Vagina (tissue), 2 donors: ENCODE measurements around the gene PIGN. TPM values are rescaled to one million over a fixed set of nuclear protein-coding genes. Genes with fewer than 3 reads are reported as not detected.

ENCODE experiments used
- DNase-seq, 2 donors: peaks; one replicate each; pipeline ENCODE4 v3.0.0-alpha.2; 2017; ENCODE audit errors: extremely low spot score in 2 of 2
- H3K27ac ChIP-seq: fragments of 200-600 bp; sonication (generic); one replicate; pipeline ENCODE4 v1.5.1; 2019
- H3K27me3 ChIP-seq: fragments of 200-600 bp; sonication (generic); one replicate; pipeline ENCODE4 v1.5.1; 2019
- H3K36me3 ChIP-seq, 2 donors: fragments of 200-600 bp; sonication (generic); one replicate each; pipeline ENCODE4 v1.5.1; 2017 to 2019
- H3K4me1 ChIP-seq: fragments of 200-600 bp; sonication (generic); one replicate; pipeline ENCODE4 v1.5.1; 2019
- H3K4me3 ChIP-seq, 2 donors: fragments of 200-600 bp; sonication (generic); 1 replicate in 1 of 2; 2 replicates in 1 of 2; pipeline ENCODE4 v1.5.1; 2016 to 2019
- H3K9me3 ChIP-seq: fragments of 200-600 bp; sonication (generic); one replicate; pipeline ENCODE4 v1.5.1; 2019
- POLR2A ChIP-seq, 2 donors: fragments of 450-650 bp; IDR thresholded peaks; one replicate each; pipeline ENCODE4 v1.6.1; 2017; ENCODE audit warnings: antibody characterized with exemption in 2 of 2, mild to moderate bottlenecking in 2 of 2, moderate library complexity in 2 of 2
- POLR2AphosphoS5 ChIP-seq, 2 donors: sonication (generic); formaldehyde crosslinking; IDR thresholded peaks; one replicate each; pipeline ENCODE4 v1.9.0; 2017; ENCODE audit warnings: antibody characterized with exemption in 2 of 2, mild to moderate bottlenecking in 2 of 2, low read depth in 1 of 2; ENCODE audit not compliant: insufficient read depth in 1 of 2
- intact Hi-C: fragments of 100-400 bp; cut with DNase I; formaldehyde crosslinking; loops from one replicate; pipeline ENCODE4 v1.15.1; 2023
- total RNA-seq: library from RNA; depleted of rRNA; stranded (reverse); fragments of >200 nt; gene quantifications from one replicate; pipeline ENCODE4 v1.2.3, GENCODE V29; 2016
- TF ChIP-seq, protein P1 (sequence below), 3 experiments: fragments of 450-650 bp in 2 of 3; fragments of 200-600 bp in 1 of 3; sonication (generic) in 1 of 3; IDR thresholded peaks; one replicate each; pipeline ENCODE4 v1.5.1; 2017 to 2019; ENCODE audit warnings: antibody characterized with exemption in 3 of 3, mild to moderate bottlenecking in 2 of 3, moderate library complexity in 2 of 3

Gene PIGN, protein sequence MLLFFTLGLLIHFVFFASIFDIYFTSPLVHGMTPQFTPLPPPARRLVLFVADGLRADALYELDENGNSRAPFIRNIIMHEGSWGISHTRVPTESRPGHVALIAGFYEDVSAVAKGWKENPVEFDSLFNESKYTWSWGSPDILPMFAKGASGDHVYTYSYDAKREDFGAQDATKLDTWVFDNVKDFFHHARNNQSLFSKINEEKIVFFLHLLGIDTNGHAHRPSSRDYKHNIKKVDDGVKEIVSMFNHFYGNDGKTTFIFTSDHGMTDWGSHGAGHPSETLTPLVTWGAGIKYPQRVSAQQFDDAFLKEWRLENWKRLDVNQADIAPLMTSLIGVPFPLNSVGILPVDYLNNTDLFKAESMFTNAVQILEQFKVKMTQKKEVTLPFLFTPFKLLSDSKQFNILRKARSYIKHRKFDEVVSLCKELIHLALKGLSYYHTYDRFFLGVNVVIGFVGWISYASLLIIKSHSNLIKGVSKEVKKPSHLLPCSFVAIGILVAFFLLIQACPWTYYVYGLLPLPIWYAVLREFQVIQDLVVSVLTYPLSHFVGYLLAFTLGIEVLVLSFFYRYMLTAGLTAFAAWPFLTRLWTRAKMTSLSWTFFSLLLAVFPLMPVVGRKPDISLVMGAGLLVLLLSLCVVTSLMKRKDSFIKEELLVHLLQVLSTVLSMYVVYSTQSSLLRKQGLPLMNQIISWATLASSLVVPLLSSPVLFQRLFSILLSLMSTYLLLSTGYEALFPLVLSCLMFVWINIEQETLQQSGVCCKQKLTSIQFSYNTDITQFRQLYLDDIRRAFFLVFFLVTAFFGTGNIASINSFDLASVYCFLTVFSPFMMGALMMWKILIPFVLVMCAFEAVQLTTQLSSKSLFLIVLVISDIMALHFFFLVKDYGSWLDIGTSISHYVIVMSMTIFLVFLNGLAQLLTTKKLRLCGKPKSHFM
- 34.4 TPM for total RNA-seq

GRCh38 chr18:62186774-62187542, at the start of gene PIGN, which contains the start of gene RELCH:
PIGN (minus strand) TSS chr18:62187056; CDS start chr18:62161353, 25,703 bp downstream.
RELCH (plus strand) TSS chr18:62187255; CDS start chr18:62187506, 251 bp downstream.
- Histone ChIP-seq H3K4me1 (peaks cover 53% of the 10 kb centered on the region), H3K27ac (peak within 1 kb of the TSS; percentile 78), H3K36me3 (no peaks in the 10 kb centered on the region), H3K9me3 (no peaks in the 10 kb centered on the region), H3K4me3 (peak within 1 kb of the TSS; percentile 82 to 100), H3K27me3 (no peaks in the 10 kb centered on the region)
- TF ChIP-seq POLR2AphosphoS5 (IDR thresholded peaks at IDR 0.05; ENCODE audit: insufficient read depth in 1 of 2, low read depth in 1 of 2) (peak in 1 of 2 donors; percentile 86), POLR2A (IDR thresholded peaks at IDR 0.05) (peak in 1 of 2 donors; percentile 65)
- TF ChIP-seq, protein P1, sequence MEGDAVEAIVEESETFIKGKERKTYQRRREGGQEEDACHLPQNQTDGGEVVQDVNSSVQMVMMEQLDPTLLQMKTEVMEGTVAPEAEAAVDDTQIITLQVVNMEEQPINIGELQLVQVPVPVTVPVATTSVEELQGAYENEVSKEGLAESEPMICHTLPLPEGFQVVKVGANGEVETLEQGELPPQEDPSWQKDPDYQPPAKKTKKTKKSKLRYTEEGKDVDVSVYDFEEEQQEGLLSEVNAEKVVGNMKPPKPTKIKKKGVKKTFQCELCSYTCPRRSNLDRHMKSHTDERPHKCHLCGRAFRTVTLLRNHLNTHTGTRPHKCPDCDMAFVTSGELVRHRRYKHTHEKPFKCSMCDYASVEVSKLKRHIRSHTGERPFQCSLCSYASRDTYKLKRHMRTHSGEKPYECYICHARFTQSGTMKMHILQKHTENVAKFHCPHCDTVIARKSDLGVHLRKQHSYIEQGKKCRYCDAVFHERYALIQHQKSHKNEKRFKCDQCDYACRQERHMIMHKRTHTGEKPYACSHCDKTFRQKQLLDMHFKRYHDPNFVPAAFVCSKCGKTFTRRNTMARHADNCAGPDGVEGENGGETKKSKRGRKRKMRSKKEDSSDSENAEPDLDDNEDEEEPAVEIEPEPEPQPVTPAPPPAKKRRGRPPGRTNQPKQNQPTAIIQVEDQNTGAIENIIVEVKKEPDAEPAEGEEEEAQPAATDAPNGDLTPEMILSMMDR (IDR thresholded peaks at IDR 0.05): no peak
- peak; percentile 98 to 99 for DNase-seq
- intact Hi-C loops: no loop called here

DNA sequence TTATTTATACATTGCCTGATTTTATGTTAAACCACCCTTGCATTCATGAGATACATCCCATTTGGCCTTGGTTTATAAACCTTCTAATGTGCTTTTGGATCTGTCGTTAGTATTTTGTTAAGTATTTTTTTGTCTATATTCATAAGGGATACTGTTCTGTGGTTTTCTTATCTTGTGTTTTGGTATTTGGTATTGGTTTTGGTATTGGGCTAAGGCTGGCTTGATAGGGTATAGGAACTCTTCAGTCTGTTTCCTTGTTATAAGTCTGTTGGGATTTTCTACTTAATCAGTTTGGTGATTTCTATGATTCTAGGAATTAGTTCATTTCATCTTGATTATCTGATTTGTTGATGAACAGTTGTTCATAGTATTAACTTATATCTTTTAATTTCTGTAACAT, 49.4 kb upstream of the PIGN start:
- H3K9me3 ChIP-seq: no peaks in the 10 kb centered on the region
- H3K4me3 ChIP-seq: no peak overlapping the region
- no peaks in the 10 kb centered on the region for H3K4me1 ChIP-seq
- TF ChIP-seq, protein P1 (IDR thresholded peaks at IDR 0.05): no peak
- TF ChIP-seq POLR2AphosphoS5 (IDR thresholded peaks at IDR 0.05; ENCODE audit: insufficient read depth in 1 of 2, low read depth in 1 of 2) (no peak), POLR2A (IDR thresholded peaks at IDR 0.05) (no peak)
- intact Hi-C loops: no loop called here
- no peaks in the 10 kb centered on the region for H3K27me3 ChIP-seq
- H3K36me3 ChIP-seq: peaks cover 0 to 19% of the 10 kb centered on the region in 2 donors
- DNase-seq: no peak
- no peak overlapping the region for H3K27ac ChIP-seq

DNA sequence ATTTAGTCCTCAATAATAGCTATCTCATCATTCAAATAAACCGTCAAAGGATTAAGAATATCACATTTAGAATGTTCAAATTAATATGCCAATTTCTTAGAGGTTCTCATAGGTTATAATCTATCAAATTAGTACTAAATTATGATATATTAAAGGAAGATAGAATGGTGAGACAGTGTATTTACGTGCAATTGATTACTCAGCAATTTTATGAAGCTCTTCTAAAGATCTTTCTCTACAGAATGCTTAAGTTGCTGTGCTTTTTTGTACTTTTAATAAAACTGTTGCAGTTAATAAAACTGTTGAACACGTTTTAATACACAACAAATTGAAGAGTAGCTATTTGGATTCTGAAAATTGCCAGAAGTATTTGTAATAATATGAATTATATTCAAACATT, 39.2 kb upstream of the PIGN start:
- H3K4me1 ChIP-seq: no peaks in the 10 kb centered on the region
- no peaks in the 10 kb centered on the region for H3K27me3 ChIP-seq
- peaks cover 8% of the 10 kb centered on the region for H3K9me3 ChIP-seq
- TF ChIP-seq, protein P1 (IDR thresholded peaks at IDR 0.05): no peak
- TF ChIP-seq POLR2AphosphoS5 (IDR thresholded peaks at IDR 0.05; ENCODE audit: insufficient read depth in 1 of 2, low read depth in 1 of 2): no peak
- TF ChIP-seq POLR2A (IDR thresholded peaks at IDR 0.05): no peak
- intact Hi-C loops: no loop called here
- H3K4me3 ChIP-seq: no peak overlapping the region
- no peak for DNase-seq
- peaks cover 0 to 61% of the 10 kb centered on the region in 2 donors for H3K36me3 ChIP-seq
- H3K27ac ChIP-seq: no peak overlapping the region

DNA sequence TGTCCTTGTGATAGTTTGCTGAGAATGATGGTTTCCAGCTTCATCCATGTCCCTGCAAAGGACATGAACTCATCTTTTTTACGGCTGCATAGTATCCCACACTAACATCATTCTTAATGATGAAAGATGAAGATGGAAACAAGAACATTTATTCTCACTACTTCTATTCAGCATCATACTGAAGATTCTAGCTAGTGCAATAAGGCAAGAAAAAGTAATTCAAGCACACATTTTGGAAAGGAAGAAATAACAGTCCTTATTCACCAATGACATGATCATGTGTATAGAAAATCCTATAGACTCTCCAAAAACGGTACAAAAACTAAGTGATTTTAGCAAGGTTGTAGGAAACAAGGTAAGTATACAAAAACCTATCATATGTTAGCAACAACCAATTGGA, 37.4 kb upstream of the PIGN start:
- TF ChIP-seq, protein P1 (IDR thresholded peaks at IDR 0.05): no peak
- TF ChIP-seq POLR2AphosphoS5 (IDR thresholded peaks at IDR 0.05; ENCODE audit: insufficient read depth in 1 of 2, low read depth in 1 of 2) (no peak), POLR2A (IDR thresholded peaks at IDR 0.05) (no peak)
- Histone ChIP-seq H3K27me3 (no peaks in the 10 kb centered on the region), H3K9me3 (peaks cover 8% of the 10 kb centered on the region), H3K4me1 (no peaks in the 10 kb centered on the region), H3K36me3 (peaks cover 0 to 56% of the 10 kb centered on the region in 2 donors), H3K4me3 (no peak overlapping the region), H3K27ac (no peak overlapping the region)
- intact Hi-C loops: no loop called here
- no peak for DNase-seq
